ENCODE data around the gene VAV3.
"Not testable (repeated sequence)": the region's sequence is repeated elsewhere in the genome, so short reads cannot be mapped to it uniquely, and the experiment has no call there.

Gene VAV3

GRCh38 chr1:107893350-107893749, 71.6 kb downstream of the VAV3 start:
- not testable (repeated sequence) for DNase-seq (ENCODE audit: low read depth)

DNA sequence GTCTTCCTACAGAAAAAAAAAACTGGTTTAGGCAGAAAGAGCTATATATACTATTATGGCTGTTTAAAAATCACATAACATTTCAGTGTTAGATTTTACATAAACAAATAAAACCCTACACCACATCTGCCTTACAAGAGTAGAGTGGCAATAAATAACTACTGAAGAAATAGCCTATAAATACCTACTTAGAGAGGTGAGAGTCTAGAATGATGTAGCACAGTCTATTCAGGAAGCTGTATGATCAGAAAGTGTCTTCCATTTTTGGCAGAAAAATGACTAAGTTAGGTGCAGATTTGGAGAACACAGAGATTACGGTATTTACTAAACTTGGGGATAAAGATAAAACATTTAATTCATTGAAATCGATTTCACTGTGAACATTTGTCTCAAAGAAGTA, 75.5 kb downstream of the VAV3 start:
- no peak for DNase-seq (ENCODE audit: low read depth)

- DNase-seq (ENCODE audit: low read depth): no peak
Observed at GRCh38 chr1:107883562-107883961, 81.4 kb downstream of the VAV3 start.

- no peak for DNase-seq (ENCODE audit: low read depth)
Observed at GRCh38 chr1:107879927-107880326, 85.1 kb downstream of the VAV3 start.

GRCh38 chr1:107879346-107879745, 85.6 kb downstream of the VAV3 start:
- DNase-seq (ENCODE audit: low read depth): no peak

- DNase-seq (ENCODE audit: low read depth): no peak
Observed at GRCh38 chr1:107877745-107878144, 87.2 kb downstream of the VAV3 start.

- DNase-seq (ENCODE audit: low read depth): peak; percentile 29
Observed at GRCh38 chr1:107877092-107877491, 87.9 kb downstream of the VAV3 start.

DNA sequence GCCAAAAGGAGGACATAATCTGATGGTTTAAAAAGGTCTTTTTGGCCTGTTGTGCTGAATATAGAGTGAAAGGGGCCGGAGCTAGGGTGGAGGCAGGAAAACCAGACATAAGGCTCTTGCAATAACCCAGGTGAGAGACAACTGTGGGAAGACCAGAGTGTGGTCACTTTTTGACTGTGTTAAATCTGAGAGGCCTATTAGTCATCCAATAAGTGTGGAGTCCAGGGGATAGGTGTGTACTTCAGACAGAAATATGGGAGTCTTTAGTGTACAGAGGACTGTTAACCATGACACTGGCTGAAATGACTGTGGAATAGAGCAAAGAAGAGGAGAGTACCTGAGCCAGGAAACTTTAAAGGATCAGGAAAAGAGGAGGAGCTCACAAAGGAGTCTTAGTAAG, 89.3 kb downstream of the VAV3 start:
- no peak for DNase-seq (ENCODE audit: low read depth)

DNA sequence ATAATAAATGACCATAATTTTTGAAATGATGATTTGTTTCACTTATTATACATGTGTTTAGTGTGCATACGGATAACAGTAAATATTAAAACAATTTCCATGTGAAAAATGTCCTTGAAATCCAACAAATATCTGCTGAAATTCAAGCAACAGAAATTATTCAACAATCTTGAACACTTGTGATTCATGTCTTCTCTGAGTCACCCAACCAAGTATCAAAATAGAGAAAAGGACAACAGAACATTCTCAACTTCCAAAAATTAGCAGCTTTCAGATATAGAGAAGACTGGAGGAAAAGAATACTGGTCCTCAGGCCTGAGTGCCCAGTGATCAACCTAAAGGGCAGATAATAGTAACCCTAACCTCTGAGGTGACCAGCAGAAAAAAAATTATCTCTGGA, 90.8 kb downstream of the VAV3 start:
- DNase-seq (ENCODE audit: low read depth): no peak

DNA sequence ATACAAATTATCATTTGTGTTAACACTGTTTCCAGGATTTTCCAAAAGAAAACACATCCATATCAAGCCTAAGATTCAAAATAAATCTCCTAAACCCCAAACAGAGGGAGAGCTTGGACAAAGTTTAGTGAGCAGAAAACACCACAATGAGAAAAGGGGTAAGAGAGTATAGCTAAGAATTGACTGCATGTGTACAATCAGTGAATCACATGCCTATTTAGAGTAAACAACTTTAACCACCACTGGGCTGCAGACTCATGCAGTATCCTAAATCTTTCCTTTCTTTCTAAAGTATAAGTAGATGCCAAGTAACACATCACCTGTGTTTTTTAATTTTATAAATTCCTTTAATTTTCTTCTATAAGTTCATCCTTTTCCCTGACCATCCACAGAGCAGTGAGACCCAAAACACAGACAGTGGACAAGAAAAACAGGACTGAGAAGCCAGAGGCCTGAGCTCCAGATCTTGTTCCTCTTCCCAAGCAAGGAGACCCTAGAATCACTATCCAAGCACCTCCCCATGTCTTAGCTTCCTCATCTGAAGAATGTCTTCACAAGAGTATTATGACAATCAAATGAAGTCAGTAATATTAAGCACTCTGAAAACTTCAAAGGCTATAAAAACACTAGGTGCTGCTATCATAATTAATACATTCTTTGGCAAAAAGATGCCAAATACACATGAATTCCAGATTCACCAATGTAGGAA, 93.1 kb downstream of the VAV3 start:
- DNase-seq (ENCODE audit: low read depth): no peak

- DNase-seq (ENCODE audit: low read depth): no peak
Observed at GRCh38 chr1:107871259-107871658, 93.7 kb downstream of the VAV3 start.

- DNase-seq (ENCODE audit: low read depth): no peak
Observed at GRCh38 chr1:107870696-107871095, 94.3 kb downstream of the VAV3 start.

DNA sequence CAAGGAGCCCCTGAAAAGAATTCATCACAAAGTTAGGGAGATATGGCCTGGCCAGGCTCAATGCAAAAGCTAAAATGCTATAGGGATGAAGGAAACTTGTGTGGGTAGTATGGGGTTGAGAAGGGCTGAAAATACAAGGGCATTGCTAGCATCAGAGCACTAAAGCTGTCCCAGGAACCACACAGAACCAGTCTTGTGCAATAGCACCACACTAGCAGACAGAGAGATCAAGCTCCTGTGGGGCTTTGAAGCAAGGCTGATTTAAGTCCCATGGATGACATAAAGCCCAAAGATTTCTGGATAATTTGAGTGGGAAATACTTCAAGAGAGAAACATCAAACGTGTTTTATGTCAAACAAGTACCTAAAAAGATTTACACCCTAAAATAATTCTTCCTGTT, 97.1 kb downstream of the VAV3 start:
- no peak for DNase-seq (ENCODE audit: low read depth)

- DNase-seq (ENCODE audit: low read depth): no peak
Observed at GRCh38 chr1:107867422-107867821, 97.6 kb downstream of the VAV3 start.

DNA sequence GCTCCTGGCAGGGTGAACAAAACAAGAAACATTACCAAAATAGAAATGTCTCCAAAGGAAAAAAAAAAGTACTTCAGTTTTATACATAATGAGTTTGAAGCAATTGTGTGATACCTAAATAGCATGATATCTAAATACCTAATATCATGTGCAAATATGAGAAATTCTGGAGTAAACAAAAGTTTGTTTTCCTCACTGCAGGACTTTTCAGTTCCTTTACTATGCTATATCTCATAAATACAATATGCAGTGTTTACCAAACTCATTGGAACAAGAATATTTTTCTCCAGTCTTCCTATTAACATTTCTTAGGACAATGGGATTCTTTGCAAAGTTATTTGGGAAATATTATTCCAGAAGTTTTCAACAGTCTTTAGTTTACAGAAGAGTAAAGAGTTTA, 98.1 kb downstream of the VAV3 start:
- no peak for DNase-seq (ENCODE audit: low read depth)

DNA sequence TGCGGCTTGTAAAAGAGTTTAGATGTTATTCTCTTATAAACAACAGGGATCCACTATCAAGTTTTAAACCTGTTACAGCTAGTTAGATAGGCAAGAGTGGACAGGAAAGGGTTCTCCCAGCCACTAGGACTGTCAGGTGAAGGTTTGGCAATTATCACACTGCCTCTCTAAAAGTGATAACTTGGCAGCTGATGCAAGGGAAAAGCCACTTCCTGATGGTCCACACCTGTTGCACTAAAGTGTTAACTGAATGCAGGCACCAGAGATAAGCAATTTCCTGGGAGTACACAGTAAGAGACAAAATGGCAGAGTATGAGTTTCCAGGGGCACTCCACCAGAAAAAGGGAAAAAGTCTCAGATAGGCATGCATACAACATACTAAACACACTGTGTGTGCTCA, 99.4 kb downstream of the VAV3 start:
- DNase-seq (ENCODE audit: low read depth): no peak

DNA sequence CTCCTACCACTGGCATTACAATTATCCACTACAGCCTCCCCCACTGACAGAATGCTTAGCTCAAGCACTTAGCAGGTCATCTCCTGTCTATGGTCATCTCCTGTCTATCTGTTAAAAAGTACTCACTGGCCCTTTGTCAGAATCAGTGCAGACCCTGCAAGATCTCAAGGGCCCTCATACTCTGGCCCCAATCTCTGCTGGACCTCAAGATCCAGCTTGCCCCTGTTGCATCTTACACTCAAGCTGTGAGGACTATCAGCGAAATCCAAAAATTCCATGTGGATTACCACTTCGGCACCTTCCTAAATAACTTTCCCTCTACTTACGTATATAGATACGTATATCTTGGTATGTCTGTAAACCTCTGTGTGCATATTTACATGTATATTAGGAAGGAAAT, 101.6 kb downstream of the VAV3 start:
- no peak for DNase-seq (ENCODE audit: low read depth)

GRCh38 chr1:107862064-107862463, 102.9 kb downstream of the VAV3 start:
- no peak for DNase-seq (ENCODE audit: low read depth)

GRCh38 chr1:107858323-107858722, 106.7 kb downstream of the VAV3 start:
- no peak for DNase-seq (ENCODE audit: low read depth)

- DNase-seq (ENCODE audit: low read depth): no peak
Observed at GRCh38 chr1:107851418-107851817, 113.6 kb downstream of the VAV3 start.

DNA sequence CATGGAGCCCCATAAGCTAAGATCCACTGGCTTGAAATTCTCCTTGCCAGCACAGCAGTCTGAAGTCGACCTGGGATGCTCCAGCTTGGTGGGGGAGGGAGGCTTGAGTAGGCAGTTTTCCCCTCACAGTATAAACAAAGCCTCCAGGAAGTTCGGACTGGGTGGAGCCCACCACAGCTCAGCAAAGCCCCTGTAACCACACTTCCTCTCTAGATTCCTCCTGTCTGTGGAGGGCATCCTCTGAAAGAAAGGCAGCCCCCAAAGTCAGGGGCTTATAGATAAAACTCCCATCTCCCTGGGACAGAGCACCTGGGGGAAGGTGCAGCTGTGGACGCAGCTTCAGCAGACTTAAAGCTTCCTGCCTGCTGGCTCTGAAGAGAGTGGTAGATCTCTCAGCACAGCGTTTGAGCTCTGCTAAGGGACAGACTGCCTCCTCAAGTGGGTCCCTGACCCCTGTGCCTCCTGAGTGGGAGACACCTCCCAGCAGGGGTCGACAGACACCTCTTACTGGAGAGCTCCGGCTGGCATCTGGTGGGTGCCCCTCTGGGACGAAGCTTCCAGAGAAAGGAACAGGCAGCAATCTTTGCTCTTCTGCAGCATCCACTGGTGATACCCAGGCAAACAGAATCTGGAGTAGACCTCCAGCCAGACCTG, 120.3 kb downstream of the VAV3 start:
- DNase-seq (ENCODE audit: low read depth): not testable (repeated sequence)

DNA sequence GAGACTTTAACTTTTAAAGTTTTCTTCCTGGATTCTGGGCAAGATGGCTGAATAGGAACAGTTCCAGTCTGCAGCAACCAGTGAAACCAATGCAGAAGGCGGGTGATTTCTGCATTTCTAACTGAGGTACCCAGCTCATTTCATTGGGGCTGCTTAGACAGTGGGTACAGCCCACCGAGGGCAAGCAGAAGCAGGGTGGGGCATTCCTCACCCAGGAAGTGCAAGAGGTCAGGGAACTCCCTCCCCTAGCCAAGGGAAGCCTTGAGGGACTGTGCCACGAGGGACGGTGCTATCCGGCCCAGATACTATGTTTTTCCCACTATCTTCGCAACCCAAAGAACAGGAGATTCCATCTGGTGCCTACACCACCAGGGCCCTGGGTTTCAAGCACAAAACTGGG, 121.0 kb downstream of the VAV3 start:
- no peak for DNase-seq (ENCODE audit: low read depth)

GRCh38 chr1:107842241-107842640, 122.7 kb downstream of the VAV3 start:
- no peak for DNase-seq (ENCODE audit: low read depth)

GRCh38 chr1:107840725-107841124, 124.3 kb downstream of the VAV3 start:
- DNase-seq (ENCODE audit: low read depth): no peak

All from EH (cell line).